Islet precursor cell (in vitro differentiated cells): ENCODE results near the gene FSTL3.
"Not testable (repeated sequence)": the region's sequence is repeated elsewhere in the genome, so short reads cannot be mapped to it uniquely, and the experiment has no call there.

Experiments
- DNase-seq: peaks from one replicate; pipeline ENCODE4 v3.0.0-alpha.2; 2018

Gene FSTL3

DNA sequence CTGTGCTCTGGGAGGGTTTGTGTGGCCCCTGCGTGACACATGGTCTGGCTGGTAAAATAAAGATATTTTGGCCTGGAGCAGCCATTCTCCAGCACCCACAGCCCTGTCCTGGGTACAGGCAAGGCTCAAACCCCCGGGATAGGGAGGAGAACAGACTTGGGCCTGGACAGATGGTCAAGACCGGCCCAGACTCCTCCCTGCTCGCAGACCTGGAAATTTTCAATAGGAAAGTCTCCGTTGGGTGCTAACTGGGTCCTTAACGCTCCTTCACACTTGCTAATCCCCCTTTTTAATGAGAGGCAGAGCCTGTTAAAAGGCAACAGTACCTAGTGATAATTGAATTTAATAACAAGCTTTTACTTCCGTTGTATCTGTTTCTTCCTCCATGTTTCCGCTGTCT lies 35.1 kb downstream of the FSTL3 start:
- no peak for DNase-seq

DNA sequence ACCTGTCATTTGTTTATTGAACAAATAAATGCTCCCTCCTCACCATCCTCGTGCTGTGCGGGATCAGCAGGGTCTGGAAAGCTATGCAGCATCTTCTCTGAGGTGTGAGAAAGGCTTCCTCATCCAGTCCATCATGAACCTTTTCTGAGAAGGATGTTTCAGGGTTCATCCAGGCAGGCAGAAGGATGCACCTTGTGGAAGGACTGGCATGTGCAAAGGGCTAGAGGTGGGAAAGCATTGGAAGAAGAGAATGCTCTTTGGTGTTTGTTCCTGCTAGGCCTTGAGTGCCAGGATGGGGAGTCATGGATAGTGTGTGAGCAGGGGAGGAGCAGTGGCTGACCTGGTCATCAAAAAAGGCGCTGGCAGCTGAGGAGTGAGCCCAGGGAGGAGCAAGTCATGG lies 39.2 kb downstream of the FSTL3 start:
- DNase-seq = no peak

DNA sequence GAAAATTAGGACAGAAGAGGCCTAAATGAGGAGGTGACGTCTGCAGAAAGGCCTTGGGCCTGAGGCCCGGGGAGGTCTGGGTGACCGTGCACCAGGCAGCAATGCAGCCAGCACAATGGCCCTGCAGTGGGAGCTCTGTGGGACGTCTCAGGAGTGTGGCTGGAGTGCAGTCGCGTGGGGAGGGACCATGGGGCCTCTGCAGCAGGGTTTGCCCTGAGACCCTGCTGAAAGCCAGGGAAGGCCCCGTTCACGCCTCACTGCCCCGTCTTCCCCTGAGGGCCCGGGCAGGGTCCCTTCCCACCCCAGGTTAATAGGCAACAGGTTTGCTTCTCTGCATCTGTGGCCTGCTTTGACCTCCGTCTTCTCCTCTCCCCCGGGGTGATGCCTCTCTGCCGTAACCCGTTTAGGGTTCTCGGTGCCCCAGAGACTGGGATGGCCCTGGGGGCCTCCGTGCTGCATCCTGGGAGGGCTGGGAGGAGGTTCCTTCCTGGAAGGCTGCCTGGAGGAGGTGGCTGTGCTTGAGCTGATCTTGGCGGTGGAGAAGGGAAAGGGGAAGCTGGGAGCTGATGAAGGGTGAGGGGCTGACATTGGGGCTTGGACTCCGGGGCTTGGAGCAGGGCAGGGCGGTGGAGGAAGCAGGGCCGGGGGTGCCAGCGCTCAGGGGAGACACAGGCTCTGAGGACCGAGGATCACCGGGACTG lies 42.2 kb downstream of the FSTL3 start:
- no peak for DNase-seq

DNA sequence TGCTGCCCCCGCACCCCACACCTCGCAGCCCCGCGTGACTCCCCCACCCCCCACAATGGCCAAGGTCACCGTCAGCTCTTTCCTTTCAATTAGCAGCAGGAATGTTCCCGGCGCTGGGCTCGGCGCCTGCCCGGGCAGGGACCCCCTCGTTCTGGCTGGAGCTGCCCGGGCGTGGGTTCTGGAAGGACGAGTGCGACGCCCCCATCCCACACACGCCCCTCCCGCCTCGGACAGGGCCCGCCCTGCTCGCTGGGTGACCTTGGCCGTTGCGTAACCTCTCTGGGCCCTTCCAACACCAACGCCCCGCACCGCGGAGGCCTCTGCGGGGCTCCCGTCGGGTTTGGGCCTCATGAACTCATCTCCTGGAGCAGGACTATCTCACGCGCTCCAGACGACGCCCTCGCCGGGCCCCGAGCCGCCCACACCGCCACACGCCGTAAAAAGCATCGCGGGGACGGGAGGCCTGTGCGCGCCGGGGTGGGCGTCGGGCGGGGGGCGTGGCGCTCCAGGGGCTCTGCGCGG lies 42.9 kb downstream of the FSTL3 start:
- DNase-seq = no peak

DNA sequence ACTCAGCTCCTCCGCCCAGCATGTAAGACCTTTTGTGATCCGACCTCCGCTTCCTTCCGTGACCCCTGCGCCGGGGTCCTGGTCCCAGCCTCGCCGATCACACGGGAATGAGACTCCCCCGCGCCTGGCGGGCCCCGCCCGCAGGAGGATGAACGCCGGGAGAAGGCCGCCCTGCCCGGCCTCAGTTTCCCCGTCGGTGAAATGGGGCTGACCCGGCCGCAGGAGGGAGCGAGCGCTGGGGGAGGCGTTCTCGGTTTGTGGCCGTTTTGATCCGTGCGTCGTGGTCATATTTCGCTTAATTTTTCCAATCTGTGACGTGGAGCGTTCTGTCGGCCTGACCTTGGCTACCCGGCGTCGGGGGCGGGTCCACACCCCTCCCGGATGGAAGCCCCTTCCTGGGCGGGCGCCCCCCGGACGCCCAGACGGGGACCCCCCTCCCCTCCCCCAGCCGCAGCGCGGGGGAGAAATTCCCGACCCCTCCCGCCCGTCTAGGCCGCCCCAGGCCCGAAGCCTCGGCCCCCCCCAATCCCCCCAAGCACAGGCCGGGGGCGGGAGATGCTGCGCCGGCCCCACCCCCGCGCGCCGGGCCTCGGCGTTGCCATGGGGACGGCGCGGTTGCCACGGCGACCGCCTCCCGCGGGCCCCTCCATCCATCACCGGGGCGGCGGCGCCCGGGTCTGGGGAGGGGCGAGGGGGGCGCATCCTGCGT lies 43.6 kb downstream of the FSTL3 start:
- no peak for DNase-seq

DNA sequence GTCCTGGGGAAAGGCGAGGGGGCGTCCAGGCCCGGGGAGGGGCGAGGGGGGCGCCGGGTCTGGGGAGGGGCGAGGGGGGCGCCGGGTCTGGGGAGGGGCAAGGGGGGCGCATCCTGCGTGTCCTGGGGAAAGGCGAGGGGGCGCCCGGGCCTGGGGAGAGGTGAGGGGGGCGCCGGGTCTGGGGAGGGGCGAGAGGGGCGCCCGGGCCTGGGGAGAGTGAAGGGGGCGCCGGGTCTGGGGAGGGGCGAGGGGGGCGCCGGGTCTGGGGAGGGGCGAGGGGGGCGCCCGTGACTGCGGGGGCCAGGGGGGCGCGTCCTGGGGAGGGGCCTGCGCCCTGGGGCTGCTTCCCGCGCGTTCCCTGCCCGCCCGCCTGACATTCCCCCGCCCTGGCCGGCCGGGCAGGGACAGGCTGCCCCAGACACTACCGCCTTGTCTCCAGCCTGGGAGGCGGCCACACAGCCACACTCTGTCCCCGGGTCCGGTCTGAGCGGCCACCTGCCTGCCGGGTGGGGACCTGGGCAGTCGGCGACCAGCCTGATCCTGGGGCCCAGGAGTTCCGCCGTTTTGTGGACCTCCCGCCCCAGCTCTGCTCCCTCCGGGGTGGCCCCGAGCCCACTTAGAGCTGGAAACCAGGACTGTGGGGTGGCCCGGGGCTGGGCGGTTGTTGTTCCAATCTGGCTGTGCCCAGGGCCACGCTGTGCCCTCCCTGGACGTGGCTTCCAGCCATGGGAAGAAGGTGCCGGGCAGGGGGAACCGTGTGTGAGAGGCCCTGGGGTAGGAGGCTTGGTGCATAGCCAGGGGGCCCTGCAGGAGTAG lies 44.4 kb downstream of the FSTL3 start:
- DNase-seq = no peak

DNA sequence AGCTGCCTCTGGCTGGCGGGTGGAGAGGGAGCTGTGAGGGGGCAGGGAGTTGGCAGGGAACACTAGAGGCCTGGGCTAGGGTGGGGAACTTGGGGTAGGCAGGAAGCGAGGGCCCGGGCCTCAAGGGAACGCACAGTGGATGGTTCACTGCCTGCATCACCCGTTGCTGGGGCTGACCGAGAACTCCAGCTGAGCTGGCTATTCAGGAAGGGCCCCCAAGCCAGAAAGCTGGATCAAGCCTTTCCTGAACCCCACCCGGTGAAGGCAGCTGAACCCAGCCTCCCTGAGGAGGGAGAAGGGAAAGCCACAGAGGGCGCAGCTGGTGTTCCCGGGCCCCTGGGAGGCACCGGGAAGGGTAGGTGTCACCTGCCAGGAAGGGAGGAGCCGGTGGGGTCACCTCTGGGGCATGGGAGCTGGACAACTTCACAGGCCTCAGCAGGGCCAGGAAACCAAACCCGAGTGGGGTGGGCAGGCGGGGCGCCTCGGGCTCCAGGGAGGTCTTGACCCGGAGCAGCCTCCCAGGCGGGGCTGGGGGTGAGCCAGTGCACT lies 46.4 kb downstream of the FSTL3 start:
- no peak for DNase-seq

DNA sequence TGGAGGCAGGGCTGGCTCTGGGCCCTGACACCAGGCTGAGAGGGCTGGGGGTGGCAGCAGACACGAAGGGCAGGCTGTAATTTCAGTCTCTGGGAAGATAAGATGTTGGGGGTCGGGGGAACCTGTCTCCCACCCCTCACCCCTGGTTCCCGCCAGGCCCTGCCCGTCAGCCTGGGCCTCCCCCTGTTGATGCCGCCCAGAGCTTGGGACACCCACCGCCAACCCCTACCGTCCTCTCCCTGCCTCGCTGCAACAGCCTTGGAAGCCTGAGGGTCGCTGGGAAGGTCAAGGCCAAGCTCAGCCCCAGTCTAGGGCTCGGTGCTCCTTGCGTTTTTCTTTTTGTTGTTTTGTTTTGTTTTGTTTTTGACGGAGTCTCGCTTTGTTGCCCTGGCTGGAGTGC lies 47.1 kb downstream of the FSTL3 start:
- no peak for DNase-seq

DNA sequence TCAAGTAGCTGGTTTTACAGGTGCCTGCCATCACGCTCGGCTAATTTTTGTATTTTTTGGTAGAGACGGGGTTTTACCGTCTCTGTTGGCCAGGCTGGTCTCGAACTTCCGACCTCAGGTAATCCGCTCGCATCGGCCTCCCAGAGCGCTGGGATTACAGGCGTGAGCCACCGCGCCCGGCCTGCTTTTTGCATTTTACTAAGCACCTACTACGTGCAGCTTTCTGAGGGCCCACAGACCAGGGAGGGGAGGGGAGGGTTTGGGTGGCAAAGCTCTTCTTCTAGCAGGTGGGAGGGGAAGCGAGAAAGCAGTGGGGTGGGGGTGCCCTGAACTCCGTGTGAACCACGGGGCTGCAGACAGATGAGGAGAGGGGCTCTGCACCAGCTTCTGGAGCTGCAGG lies 47.5 kb downstream of the FSTL3 start:
- DNase-seq = no peak

DNA sequence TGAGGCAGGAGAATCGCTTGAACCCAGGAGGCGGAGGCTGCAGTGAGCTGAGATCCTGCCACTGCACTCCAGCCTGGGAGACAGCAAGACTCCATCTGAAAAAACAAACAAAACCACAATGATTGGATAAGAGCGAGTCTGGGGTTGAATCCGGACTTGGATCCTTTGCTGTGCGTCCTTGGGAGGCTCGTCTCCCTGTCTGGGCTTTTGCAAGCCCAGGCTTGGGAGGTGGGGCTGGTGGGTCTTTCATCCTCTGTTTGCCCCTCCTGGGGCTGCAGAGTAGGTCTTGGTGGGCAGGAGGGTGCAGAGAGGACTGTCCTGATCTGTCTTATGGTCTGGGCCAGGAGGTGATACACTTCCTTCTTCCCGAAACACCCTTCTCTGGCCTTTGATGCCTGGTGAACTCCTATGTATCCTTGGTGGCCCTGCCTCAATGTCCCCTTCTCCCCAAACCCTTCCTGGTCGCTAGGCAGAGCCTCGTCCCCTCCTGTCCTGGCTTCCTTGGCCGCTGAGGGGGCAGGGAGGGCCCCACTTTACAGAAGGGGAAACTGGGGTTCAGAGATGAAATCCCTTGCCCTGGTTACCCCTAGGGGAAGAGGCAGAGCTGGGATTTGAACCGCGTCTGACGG lies 49.4 kb downstream of the FSTL3 start:
- DNase-seq = no peak

DNA sequence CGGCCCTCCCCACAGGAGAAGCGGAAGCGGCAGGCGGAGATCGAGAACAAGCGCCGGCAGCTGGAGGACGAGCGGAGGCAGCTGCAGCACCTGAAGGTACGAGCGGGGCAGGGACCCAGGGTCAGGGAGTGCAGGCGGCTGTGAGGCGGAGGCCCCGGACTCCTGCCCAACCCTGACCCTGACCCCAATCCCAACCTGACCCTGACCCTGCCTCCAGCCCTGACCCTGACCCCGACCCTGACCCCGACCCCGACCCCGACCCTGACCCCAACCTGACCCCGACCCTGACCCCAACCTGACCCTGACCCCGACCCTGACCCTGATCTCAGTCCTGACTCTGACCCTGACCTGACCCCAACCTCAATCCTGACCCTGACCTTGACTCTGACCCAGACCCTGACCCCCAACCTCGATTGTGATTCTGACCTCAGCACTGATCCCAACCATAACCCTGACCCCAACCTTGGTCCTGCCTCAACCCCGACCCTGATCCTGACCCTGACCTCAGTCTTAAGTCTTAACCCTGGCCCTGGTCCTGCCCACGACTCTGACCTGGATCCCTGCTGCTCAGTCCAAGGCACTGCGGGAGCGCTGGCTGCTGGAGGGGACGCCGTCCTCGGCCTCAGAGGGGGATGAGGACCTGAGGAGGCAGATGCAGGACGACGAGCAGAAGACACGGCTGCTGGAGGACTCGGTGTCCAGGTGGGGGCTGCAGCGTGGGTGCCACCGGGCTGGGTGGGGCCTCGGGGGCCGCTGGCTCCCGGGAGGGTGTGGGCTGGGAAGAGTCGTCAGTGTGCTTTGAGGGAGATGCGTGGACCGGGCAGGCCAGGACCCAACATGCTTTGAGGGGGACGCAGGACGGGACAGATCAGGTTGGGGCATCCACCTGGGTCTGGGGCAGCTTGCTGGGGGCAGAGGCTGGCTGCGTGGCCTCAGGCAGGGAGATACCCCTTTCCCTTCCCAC lies 51.1 kb downstream of the FSTL3 start:
- no peak for DNase-seq

DNA sequence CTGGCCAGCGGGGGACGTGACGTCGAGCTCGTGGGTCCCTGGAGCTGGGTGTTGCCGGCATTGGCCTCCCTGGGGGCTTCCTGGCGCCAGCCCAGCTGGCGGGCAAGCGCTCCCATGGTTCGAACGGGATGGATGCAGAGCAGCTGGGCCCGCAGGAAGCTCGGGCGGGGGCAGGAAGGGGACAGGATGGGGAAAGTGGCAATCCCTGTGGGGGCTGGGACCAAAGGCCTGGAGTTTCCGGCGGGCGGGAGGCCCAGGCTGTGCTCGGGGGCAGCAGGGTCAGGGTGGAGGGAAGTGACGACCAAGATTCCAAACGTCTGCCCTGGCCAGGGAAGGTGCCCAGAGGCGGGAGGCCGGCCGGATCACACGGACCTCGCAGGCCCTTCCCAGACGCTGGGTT lies 51.8 kb downstream of the FSTL3 start:
- no peak for DNase-seq

DNA sequence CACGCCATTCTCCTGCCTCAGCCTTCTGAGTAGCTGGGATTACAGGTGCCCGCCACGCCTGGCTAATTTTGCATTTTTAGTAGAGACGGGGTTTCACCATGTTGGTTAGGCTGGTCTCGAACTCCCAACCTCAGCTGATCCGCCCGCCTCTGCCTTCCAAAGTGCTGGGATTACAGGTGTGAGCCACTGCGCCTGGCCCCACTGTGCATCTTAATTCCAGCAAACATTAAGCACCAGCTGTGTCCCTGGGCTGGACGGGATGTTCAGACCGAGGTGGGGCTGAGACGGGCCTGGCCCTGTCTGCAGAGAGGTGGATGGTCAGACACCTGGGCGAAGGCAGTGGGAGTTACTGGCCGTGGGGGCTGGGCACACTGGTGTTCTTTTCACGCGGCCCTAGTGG lies 53.4 kb downstream of the FSTL3 start:
- not testable (repeated sequence) for DNase-seq

DNA sequence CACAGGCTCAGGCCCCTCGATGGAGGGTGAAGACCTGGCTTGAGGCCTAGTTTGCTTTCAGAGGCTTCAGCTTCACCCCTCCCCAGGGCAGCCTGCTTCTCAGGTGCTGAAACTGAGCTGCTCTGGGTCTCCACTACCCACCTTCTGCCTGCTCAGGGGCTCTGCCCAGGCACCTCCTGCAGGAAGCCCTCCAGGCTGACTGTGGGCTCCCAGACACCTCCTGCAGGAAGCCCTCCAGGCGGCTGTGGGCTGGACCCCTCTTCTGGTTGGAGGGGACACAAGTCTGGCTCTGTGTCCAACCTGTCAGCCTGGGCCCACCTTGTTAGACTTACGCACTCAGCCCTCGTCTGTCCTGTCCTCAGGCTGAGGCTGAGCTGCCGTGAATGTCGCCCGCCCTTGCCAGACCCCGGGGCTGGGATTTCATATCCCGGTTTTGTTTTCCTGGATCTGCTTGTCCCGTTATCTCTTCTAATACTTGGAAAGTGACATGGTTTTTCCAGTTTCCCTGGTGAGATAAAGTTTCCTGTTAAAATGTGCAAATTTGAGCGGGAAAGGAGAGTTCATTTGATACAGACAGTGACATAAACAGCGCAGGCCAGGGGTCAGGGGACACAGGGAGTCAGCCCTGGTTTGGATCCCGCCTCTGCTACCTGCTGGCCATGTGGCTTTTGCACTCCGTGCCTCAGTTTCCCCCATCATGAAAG lies 53.9 kb downstream of the FSTL3 start:
- DNase-seq = no peak

DNA sequence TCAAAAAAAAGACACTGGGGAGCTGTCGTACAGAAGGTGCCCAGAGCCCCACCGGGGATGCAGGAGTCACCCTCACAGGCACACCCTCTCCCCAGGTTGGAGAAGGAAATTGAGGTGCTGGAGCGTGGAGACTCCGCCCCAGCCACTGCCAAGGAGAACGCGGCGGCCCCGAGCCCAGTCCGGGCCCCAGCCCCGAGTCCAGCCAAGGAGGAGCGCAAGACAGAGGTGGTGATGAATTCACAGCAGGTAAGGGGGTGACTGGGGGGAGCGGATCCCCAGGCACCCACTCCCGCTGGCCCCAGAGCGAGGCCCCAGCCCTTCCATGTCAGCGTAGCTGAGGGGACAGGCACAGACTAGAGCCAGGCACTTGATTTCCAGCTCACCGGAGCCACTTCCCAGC lies 54.8 kb downstream of the FSTL3 start:
- no peak for DNase-seq

DNA sequence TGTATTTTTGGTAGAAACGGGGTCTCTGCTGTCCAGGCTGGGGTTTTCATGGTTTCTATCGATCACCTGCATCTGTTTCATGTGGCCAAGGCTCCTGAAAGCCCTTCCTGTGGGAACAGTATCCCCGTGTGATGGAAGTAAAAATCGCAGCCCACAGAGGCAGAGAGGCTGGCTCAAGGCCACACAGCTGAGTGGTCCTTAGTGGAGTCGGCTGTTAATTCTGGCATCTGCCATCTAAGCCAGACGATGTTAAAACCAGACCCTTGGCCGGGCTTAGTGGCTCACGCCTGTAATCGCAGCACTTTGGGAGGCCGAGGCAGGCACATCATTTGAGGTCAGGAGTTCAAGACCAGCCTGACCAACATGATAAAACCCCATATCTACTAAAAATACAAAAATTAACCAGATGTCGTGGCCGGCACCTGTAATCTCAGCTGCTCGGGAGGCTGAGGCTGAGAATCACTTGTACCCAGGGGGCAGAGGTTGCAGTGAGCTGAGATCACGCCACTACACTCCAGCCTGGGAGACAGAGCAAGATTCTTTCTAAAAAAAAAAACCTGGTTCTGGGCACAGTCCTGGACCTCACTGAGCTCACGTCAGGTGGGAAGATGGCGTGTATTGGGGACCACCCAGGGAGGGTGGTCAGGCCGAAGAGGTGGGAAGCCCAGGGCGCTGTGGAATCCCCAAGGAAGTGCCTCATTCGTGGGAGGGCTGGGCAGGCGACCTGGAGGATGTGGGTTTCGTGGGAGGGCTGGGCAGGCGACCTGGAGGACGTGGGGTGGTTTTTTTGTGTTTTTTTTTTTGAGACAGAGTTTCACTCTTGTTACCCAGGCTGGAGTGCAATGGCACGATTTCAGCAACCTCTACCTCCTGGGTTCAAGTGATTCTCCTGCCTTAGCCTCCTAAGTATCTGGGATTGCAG lies 56.2 kb downstream of the FSTL3 start:
- DNase-seq = no peak
